TTC549 (cell line): ENCODE results near the gene SECISBP2L.

Experiments used
- FAIRE-seq: peaks from 2 replicates; lab custom pipeline; 2012; peaks lifted over from hg19 to GRCh38; lab: Jason Lieb, UNC

The SECISBP2L gene

GRCh38 chr15:48966595-48967301, 79.5 kb downstream of the SECISBP2L start:
- FAIRE-seq: no peak

- FAIRE-seq: no peak
Observed at GRCh38 chr15:48965972-48966371, 80.3 kb downstream of the SECISBP2L start.

- no peak for FAIRE-seq
Observed at GRCh38 chr15:48964898-48965297, 81.3 kb downstream of the SECISBP2L start.

GRCh38 chr15:48963524-48964113, 82.6 kb downstream of the SECISBP2L start, which contains the start of gene SHC4:
Gene SHC4, minus strand, starts transcription at chr15:48963919. Its CDS starts 904 bp downstream, at chr15:48963015.
- FAIRE-seq: no peak

GRCh38 chr15:48962662-48963523, 83.4 kb downstream of the SECISBP2L start:
- FAIRE-seq: no peak

GRCh38 chr15:48955967-48956366, 90.3 kb downstream of the SECISBP2L start:
- FAIRE-seq: no peak

- FAIRE-seq: no peak
Observed at GRCh38 chr15:48955370-48955769, 90.9 kb downstream of the SECISBP2L start.

- FAIRE-seq: no peak
Observed at GRCh38 chr15:48954538-48954937, 91.7 kb downstream of the SECISBP2L start.

- FAIRE-seq: no peak
Observed at GRCh38 chr15:48946840-48947187, 99.4 kb downstream of the SECISBP2L start.

GRCh38 chr15:48946074-48946839, 100.0 kb downstream of the SECISBP2L start:
- FAIRE-seq: no peak

GRCh38 chr15:48945386-48945785, 100.9 kb downstream of the SECISBP2L start:
- FAIRE-seq: no peak

GRCh38 chr15:48941904-48942303, 104.3 kb downstream of the SECISBP2L start:
- no peak for FAIRE-seq

GRCh38 chr15:48940508-48940907, 105.7 kb downstream of the SECISBP2L start:
- no peak for FAIRE-seq

GRCh38 chr15:48939648-48940047, 106.6 kb downstream of the SECISBP2L start:
- no peak for FAIRE-seq
